Raji (cell line): ENCODE results near the gene ADD1.

ENCODE experiments used
- POLR2A ChIP-seq: IDR thresholded peaks from 2 replicates; pipeline ENCODE4 v1.6.1; 2011; ENCODE audit warnings: low read depth, low read length, control low read depth; ENCODE audit not compliant: insufficient read depth

Gene ADD1

GRCh38 chr4:2867758-2868491, 24.3 kb downstream of the ADD1 start:
- TF ChIP-seq POLR2A: no peak

DNA sequence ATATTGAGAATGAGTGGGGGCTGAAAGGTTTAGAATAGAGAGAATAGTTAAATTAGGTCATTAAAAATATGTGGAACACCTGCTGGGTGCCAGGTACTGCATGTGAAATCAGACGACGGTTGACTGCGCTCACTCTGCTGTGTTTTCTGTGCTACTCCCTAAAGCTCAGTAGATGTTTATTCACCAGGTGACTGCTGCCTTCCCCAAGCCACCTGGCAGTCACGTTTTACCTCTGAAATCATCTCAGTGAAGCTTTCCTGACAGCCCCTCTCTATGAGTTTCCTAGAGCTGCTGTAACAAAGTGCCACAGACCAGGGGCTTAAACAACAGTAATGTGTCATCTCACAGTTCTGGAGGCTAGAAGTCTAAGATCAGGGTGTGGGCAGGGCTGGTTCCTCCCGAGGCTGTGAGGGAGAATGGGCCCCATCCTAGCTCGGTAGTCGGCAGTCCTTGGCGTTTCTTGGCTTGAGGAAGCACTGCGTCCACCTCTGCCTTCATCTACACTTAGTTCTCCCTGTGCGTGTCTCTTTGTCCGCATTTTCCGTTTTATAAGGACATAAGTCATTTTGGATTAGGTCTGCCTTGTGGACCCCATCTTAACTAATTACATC, 25.3 kb downstream of the ADD1 start:
- TF ChIP-seq POLR2A: no peak

DNA sequence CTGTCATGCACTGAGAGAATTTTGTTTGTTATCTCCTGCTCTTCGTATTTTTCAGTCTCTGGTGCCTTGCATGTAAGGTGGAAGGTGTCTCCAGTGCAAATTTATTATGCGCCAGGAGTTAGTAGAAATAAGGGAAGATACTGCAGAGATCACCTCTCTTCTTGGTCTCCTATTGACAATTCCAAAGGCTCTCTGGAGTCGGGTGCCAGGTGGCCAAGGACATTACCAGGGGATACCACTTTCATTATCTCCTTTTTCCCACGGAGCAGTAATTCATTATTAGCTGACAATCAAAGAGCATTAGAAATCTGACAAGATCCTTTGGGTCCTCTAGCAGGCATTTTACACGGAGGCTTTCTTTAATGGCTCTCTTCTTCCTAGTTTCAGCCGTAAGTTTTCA, 26.0 kb downstream of the ADD1 start:
- no peak for TF ChIP-seq POLR2A

- TF ChIP-seq POLR2A: no peak
Measured at GRCh38 chr4:2870082-2870481, 26.4 kb downstream of the ADD1 start.

- TF ChIP-seq POLR2A: no peak
Measured at GRCh38 chr4:2871466-2871865, 27.8 kb downstream of the ADD1 start.

GRCh38 chr4:2871911-2872310, 28.3 kb downstream of the ADD1 start:
- no peak for TF ChIP-seq POLR2A

DNA sequence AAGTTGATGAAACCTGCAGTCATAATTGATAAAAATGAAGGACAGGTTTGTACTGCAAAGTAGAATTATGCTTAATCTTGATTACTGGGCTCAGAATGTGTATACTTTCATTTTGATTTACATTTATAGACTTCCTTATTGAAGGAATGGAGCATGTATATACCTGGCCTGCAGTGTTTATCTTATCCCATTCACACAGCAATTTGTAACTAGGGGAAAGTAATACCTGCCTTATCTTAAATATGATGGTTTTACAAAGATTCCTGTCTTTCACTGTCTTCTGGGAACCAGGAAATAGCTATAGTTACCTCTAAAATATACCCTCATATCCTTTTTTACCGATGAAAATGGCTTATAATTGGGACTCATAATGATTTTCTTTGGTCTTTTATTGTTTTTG, 29.7 kb downstream of the ADD1 start:
- TF ChIP-seq POLR2A: no peak

GRCh38 chr4:2874861-2875260, 31.2 kb downstream of the ADD1 start:
- TF ChIP-seq POLR2A: no peak

DNA sequence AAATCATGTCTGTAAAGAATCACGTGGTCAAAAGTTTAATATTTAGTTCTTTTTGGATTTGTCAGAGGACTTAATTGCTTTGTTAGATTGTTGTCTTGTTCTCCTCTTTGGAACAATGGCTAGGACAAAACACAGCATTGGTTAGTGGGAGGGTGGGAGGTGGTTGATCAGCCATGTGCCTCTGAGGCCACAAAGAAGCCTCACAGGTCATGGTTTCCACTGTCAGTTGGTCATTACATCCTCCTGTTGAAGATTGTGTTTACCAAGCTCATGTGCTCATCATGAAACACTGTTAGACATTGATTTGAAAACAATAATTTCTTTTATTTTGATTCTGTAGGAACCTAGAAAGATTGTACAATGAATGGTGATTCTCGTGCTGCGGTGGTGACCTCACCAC, 31.9 kb downstream of the ADD1 start:
- TF ChIP-seq POLR2A: no peak

DNA sequence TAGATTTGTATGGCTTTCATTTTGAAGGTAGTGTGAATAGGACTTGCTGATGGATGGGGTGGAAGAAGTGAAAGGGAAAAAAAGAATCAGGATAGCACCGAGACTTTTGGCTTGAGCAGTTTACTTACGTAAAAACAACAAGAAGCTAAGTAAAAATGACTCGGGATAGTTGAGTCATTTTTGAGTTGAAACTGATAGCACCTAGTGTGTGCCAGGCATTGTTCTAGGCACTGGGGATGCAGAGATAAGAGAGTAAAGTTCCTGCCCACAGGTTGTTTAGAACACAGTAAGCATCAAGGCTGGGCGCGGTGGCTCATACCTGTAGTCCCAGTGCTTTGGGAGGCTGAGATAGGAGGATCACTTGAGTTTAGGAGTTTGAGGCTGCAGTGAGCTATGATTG, 34.7 kb downstream of the ADD1 start:
- TF ChIP-seq POLR2A: no peak

- no peak for TF ChIP-seq POLR2A
Measured at GRCh38 chr4:2879026-2879425, 35.4 kb downstream of the ADD1 start.

GRCh38 chr4:2881431-2881830, 37.8 kb downstream of the ADD1 start:
- TF ChIP-seq POLR2A: no peak

- no peak for TF ChIP-seq POLR2A
Measured at GRCh38 chr4:2882341-2882740, 38.7 kb downstream of the ADD1 start.

- no peak for TF ChIP-seq POLR2A
Measured at GRCh38 chr4:2886161-2886560, 42.5 kb downstream of the ADD1 start.

- no peak for TF ChIP-seq POLR2A
Measured at GRCh38 chr4:2886622-2887021, 43.0 kb downstream of the ADD1 start.

GRCh38 chr4:2887343-2887742, 43.7 kb downstream of the ADD1 start:
- no peak for TF ChIP-seq POLR2A

DNA sequence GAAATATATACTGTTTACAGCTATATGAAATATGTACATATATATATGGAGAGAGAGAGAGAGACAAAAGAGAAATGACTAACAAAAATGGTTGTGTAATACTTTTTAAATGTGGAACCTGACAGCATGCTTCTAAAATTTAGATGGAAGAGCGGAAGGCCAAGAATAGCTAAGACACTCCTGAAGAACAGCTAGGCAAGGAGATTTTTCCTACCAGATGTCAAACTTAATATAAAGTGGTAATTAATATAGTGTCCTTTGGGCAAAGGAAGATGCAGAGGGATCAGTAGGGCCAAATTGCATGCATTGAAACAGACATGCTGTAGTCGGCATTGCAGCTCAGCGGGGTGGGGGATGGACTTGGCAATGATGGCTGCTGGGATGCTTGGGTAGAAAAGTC, 45.2 kb downstream of the ADD1 start:
- no peak for TF ChIP-seq POLR2A
